DND-41 (cell line): Measurements from ENCODE around the gene NAA35.

Experiments
- EZH2 ChIP-seq: IDR thresholded peaks from 3 replicates; pipeline ENCODE4 v1.6.1; 2012; ENCODE audit warnings: borderline replicate concordance, low read depth, mild to moderate bottlenecking, moderate library complexity, low read length, inconsistent platforms; ENCODE audit not compliant: severe bottlenecking
- TF ChIP-seq, protein P1 (sequence below): IDR thresholded peaks from 2 replicates; pipeline ENCODE4 v1.5.1; 2012; ENCODE audit warnings: borderline replicate concordance, low read length, moderate library complexity, mild to moderate bottlenecking; ENCODE audit not compliant: poor library complexity, severe bottlenecking; ENCODE audit errors: extremely low read depth

DNA sequence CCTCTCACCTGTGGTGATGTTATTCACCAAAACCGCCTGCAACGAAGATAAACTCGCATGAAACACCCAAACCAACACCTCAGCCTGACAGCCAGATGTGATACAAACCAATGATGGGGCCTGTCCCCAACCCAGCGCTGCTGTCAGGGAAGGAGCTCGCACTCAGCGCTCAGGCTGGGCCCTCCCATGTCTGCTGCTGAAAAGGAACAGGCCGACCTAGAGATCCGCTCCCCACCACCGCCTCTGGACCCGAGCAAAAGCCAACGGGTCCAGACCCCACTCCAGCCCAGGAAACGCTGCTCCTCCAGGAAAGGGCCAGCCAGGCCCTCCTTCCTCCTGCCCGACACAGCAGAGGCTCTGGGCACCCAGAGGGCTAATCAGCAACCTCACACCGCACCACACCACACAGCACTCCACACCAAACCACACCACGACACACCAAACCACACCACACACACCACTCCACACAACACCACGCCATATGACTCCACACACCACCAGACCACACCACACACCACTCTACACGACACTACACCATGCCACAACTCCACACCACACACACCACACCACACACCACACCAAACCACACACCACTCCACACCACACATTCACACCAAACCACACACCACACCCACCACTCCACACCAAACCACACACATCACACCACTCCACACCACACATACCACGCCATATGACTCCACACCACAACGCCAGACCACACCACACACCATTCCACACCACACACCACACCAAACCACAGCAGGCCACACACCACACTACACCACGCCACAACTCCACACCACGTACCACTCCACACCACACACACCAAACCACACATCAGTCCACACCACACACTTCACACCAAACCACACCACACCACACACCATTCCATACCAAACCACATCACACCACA is 111.9 kb downstream of the NAA35 start:
- TF ChIP-seq, protein P1, sequence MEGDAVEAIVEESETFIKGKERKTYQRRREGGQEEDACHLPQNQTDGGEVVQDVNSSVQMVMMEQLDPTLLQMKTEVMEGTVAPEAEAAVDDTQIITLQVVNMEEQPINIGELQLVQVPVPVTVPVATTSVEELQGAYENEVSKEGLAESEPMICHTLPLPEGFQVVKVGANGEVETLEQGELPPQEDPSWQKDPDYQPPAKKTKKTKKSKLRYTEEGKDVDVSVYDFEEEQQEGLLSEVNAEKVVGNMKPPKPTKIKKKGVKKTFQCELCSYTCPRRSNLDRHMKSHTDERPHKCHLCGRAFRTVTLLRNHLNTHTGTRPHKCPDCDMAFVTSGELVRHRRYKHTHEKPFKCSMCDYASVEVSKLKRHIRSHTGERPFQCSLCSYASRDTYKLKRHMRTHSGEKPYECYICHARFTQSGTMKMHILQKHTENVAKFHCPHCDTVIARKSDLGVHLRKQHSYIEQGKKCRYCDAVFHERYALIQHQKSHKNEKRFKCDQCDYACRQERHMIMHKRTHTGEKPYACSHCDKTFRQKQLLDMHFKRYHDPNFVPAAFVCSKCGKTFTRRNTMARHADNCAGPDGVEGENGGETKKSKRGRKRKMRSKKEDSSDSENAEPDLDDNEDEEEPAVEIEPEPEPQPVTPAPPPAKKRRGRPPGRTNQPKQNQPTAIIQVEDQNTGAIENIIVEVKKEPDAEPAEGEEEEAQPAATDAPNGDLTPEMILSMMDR = no peak
- TF ChIP-seq EZH2 = no peak
